NOMO-1 treated with DMSO at 0.1 percent for 48 hours (cell line): ENCODE measurements around the gene DUS2.
A peak's percentile ranks its signal among the peaks of the same experiment; 100 is the strongest.
"Not testable (repeated sequence)": the region's sequence is repeated elsewhere in the genome, so short reads cannot be mapped to it uniquely, and the experiment has no call there.

Source experiments
- DNase-seq: peaks from one replicate; lab custom pipeline; 2025; ENCODE audit not compliant: unreplicated experiment; lab: John Stamatoyannopoulos, UW

DUS2 gene

GRCh38 chr16:67998231-67998778 is 24.8 kb upstream of the DUS2 start:
- not testable (repeated sequence) for DNase-seq

- DNase-seq: peak; percentile 89
These were observed 24.1 kb upstream of the DUS2 start, which contains the start of gene DPEP2 for GRCh38 chr16:67998779-67999688. Gene DPEP2, minus strand, starts transcription at chr16:67999484. Its CDS starts 6,272 bp downstream, at chr16:67993212.

- DNase-seq: peak; percentile 55
These were observed 23.1 kb upstream of the DUS2 start for GRCh38 chr16:67999985-68000384.

GRCh38 chr16:68000450-68000849 is 22.6 kb upstream of the DUS2 start:
- DNase-seq: peak; percentile 17

- DNase-seq: no peak
These were observed 20.1 kb upstream of the DUS2 start for GRCh38 chr16:68003031-68003430.

GRCh38 chr16:68005211-68005610 is 17.9 kb upstream of the DUS2 start:
- DNase-seq: no peak

GRCh38 chr16:68005786-68006286 is 17.2 kb upstream of the DUS2 start:
- DNase-seq: peak; percentile 95

GRCh38 chr16:68009157-68009735 is 13.8 kb upstream of the DUS2 start:
- no peak for DNase-seq

GRCh38 chr16:68009872-68010271 is 13.2 kb upstream of the DUS2 start:
- DNase-seq: not testable (repeated sequence)

GRCh38 chr16:68013440-68013839 is 9.6 kb upstream of the DUS2 start:
- peak; percentile 77 for DNase-seq

GRCh38 chr16:68015681-68016080 is 7.4 kb upstream of the DUS2 start, which contains the start of gene DPEP2NB:
Gene DPEP2NB, minus strand, starts transcription at chr16:68015911. Its CDS starts 141 bp downstream, at chr16:68015770.
- no peak for DNase-seq

GRCh38 chr16:68019167-68019680 is 3.9 kb upstream of the DUS2 start:
- no peak for DNase-seq

- no peak for DNase-seq
These were observed 1.6 kb upstream of the DUS2 start for GRCh38 chr16:68021490-68021889.

- DNase-seq: no peak
These were observed 781 bp upstream of the DUS2 start for GRCh38 chr16:68022278-68022727.

- DNase-seq: no peak
These were observed 5.9 kb downstream of the DUS2 start for GRCh38 chr16:68028996-68029395.

GRCh38 chr16:68030108-68030507 is 7.0 kb downstream of the DUS2 start:
- DNase-seq: not testable (repeated sequence)

GRCh38 chr16:68031951-68032350 is 8.9 kb downstream of the DUS2 start:
- DNase-seq: no peak

- DNase-seq: no peak
These were observed 10.0 kb downstream of the DUS2 start for GRCh38 chr16:68033101-68033500.

- DNase-seq: no peak
These were observed 12.1 kb downstream of the DUS2 start for GRCh38 chr16:68035227-68035626.

GRCh38 chr16:68037841-68038597 is 14.9 kb downstream of the DUS2 start:
- DNase-seq: peak; percentile 71
